ENCODE results near the gene ARID3B. TPM values are rescaled to one million over a fixed set of nuclear protein-coding genes. Genes with fewer than 3 reads are reported as not detected.

The ARID3B gene
- total RNA-seq, 2 experiments from 2014 or later, result 25.0 to 27.9 TPM

DNA sequence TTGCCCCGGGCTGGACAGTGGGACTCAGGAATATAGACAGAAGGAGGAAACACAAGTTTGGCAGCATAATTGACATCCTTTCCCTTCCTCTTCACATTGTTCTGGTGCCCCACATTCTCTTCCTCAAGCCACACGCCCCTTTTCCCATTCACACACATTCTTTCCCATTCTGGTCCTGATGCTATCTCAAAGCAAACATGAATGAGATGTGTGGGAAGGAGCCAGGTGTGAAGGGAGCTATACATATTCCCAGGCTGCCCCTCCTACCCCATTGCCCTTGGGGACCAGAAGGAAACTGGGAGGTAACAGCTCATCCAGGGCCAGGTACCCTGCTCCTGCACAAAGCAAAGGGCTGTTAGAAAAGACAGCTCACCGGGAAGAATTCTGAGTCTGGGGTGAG is 51.2 kb downstream of the ARID3B start:
- H3K4me3 Mint-ChIP-seq, result no peak overlapping the region
- Histone ChIP-seq H3K4me3 (ENCODE audit: low read length) (no peak overlapping the region), H3K27ac (ENCODE audit: low read depth in 1 of 2, low read length in 2 of 2) (no peak overlapping the region), H3K9me3 (ENCODE audit: control insufficient read depth in 1 of 2, insufficient read depth in 1 of 2, low read length in 2 of 2) (no peaks in the 10 kb centered on the region), H3K4me1 (ENCODE audit: insufficient read depth, low read length) (no peaks in the 10 kb centered on the region), H3K36me3 (ENCODE audit: insufficient read depth, low read length) (peaks cover 57% of the 10 kb centered on the region), H3K27me3 (ENCODE audit: control insufficient read depth in 1 of 2, insufficient read depth in 2 of 2, low read length in 2 of 2) (no peaks in the 10 kb centered on the region)
- H3K27ac Mint-ChIP-seq, result no peak overlapping the region
- CTCF ChIA-PET, result no interaction called here
- ATAC-seq (ENCODE audit: poor library complexity) (no peak), DNase-seq (no peak)
- H3K4me1 Mint-ChIP-seq (ENCODE audit: low read depth), result no peaks in the 10 kb centered on the region
- peaks cover 69% of the 10 kb centered on the region for H3K36me3 Mint-ChIP-seq (ENCODE audit: low read depth)
- intact Hi-C loops (cut with DNase I, micrococcal nuclease), result loop anchor here in 1 of 2 experiments (5.0 kb wide), 1 partner anchor 50 kb away; the partner anchor contains the start of gene ARID3B
- H3K9me3 Mint-ChIP-seq, result no peaks in the 10 kb centered on the region
- no peak for TF ChIP-seq CTCF (IDR thresholded peaks at IDR 0.05)
- no peaks in the 10 kb centered on the region for H3K27me3 Mint-ChIP-seq
- POLR2A ChIA-PET, result no interaction called here

GRCh38 chr15:74593122-74593521 is 52.1 kb downstream of the ARID3B start:
- no peak for ATAC-seq (ENCODE audit: poor library complexity)
- Mint-ChIP-seq H3K27ac (no peak overlapping the region), H3K9me3 (no peaks in the 10 kb centered on the region), H3K36me3 (ENCODE audit: low read depth) (peaks cover 68% of the 10 kb centered on the region), H3K27me3 (no peaks in the 10 kb centered on the region), H3K4me3 (no peak overlapping the region), H3K4me1 (ENCODE audit: low read depth) (peaks cover 5% of the 10 kb centered on the region)
- Histone ChIP-seq H3K4me1 (ENCODE audit: insufficient read depth, low read length) (peaks cover 3% of the 10 kb centered on the region), H3K27ac (ENCODE audit: low read depth in 1 of 2, low read length in 2 of 2) (no peak overlapping the region), H3K36me3 (ENCODE audit: insufficient read depth, low read length) (peaks cover 52% of the 10 kb centered on the region), H3K4me3 (ENCODE audit: low read length) (no peak overlapping the region), H3K9me3 (ENCODE audit: control insufficient read depth in 1 of 2, insufficient read depth in 1 of 2, low read length in 2 of 2) (no peaks in the 10 kb centered on the region), H3K27me3 (ENCODE audit: control insufficient read depth in 1 of 2, insufficient read depth in 2 of 2, low read length in 2 of 2) (no peaks in the 10 kb centered on the region)
- POLR2A ChIA-PET, result interaction anchor here (0.8 kb wide), 1 partner anchor 21 kb away, joined by 3 read pairs; no protein-coding TSS in a partner anchor
- no peak for TF ChIP-seq CTCF (IDR thresholded peaks at IDR 0.05)
- CTCF ChIA-PET, result no interaction called here
- DNase-seq, result no peak
- intact Hi-C loops (cut with DNase I, micrococcal nuclease), result loop anchor here in 1 of 2 experiments (5.0 kb wide), 1 partner anchor 51 kb away; the partner anchor contains the start of gene ARID3B

DNA sequence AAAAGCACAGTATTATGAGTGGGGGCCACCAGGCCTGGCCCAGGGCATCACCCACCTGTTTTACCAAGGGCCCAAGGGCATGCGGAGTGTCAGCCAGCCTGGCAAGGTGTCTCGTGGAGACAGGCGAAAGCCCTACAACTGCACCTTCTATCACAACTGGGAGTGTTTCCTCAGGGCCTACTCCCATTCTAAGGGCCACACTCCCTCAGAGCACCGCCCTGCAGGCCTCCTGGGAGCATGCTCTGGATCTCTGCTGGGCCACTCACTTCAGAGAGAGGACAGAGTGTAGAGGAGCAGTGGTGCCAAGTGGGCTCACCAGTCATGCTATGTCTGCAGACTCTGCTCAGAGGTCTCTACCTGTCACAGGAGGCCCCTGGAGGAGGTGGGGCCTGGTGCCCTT is 53.4 kb downstream of the ARID3B start:
- Mint-ChIP-seq H3K4me1 (ENCODE audit: low read depth) (peaks cover 18% of the 10 kb centered on the region), H3K9me3 (no peaks in the 10 kb centered on the region), H3K27me3 (no peaks in the 10 kb centered on the region), H3K4me3 (no peak overlapping the region), H3K36me3 (ENCODE audit: low read depth) (peaks cover 71% of the 10 kb centered on the region), H3K27ac (no peak overlapping the region)
- ChIA-PET POLR2A (no interaction called here), CTCF (no interaction called here)
- H3K27me3 ChIP-seq (ENCODE audit: control insufficient read depth in 1 of 2, insufficient read depth in 2 of 2, low read length in 2 of 2), result no peaks in the 10 kb centered on the region
- peaks cover 48% of the 10 kb centered on the region for H3K36me3 ChIP-seq (ENCODE audit: insufficient read depth, low read length)
- ATAC-seq (ENCODE audit: poor library complexity) (no peak), DNase-seq (no peak)
- no peaks in the 10 kb centered on the region for H3K9me3 ChIP-seq (ENCODE audit: control insufficient read depth in 1 of 2, insufficient read depth in 1 of 2, low read length in 2 of 2)
- TF ChIP-seq CTCF (IDR thresholded peaks at IDR 0.05), result no peak
- H3K27ac ChIP-seq (ENCODE audit: low read depth in 1 of 2, low read length in 2 of 2), result no peak overlapping the region
- no peak overlapping the region for H3K4me3 ChIP-seq (ENCODE audit: low read length)
- intact Hi-C loops (cut with DNase I, micrococcal nuclease), result loop anchor here in 1 of 2 experiments (5.0 kb wide), 1 partner anchor 52 kb away; the partner anchor contains the start of gene ARID3B
- peaks cover 15% of the 10 kb centered on the region for H3K4me1 ChIP-seq (ENCODE audit: insufficient read depth, low read length)
